ENCODE measurements around the gene STMP1.
"Not testable (repeated sequence)": the region's sequence is repeated elsewhere in the genome, so short reads cannot be mapped to it uniquely, and the experiment has no call there.

Gene STMP1

DNA sequence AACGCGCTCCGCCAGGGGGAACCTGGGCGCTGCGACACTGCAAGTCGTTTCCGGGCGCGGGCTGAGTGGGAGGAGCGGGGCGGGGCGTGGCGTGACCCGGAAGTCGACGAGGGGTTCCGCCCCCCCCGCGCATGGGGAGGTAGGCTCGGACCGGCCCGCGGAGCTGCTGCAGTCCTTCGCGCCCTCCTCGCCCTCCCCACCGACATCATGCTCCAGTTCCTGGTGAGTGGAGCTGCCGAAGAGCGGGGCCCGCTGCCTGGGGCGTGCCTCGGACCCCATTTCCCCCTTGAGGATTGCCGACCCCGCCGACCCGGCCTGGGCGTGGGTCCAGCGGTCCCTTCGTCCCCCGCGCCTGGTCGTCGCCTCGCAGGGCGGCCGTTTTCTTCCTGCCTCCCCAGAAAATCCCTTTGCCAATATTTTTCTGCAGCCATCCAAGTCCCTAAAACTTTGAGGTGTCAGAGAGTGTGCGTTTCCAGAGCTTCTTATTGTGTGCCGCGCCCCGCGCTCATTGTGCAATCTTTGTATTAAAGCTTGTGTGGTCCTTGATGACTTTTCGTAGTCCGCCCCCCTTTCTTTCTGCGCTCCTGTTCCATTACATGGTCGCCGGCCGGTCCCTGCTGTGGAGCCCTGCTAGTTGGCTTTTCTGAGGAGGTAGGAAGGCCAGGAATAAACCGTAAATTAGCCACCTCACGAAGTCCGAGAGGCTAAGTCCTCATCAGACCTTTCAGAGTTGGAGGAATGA is at the start of gene STMP1:
Gene STMP1, plus strand, starts transcription at position 142 of the 742 bp plus-strand sequence.
- FAIRE-seq: no peak

DNA sequence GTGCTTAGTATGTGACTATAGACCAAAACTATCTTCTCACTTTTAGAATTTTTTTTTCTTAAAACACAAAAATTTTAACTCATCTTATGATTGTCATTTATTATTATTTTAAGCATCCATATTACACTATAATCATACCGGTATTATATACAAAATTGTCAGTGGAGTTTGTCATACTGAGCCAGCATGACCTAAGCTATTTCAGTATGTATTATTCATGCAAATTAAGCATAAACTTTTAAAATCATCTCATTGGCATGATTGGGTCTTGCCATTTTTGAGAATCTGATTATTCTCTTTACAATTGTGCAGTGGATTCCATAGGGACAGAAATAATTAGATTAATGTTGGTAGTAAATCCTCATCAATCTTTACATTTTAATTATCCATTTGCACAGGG is 46.2 kb upstream of the STMP1 start:
- FAIRE-seq: no peak

DNA sequence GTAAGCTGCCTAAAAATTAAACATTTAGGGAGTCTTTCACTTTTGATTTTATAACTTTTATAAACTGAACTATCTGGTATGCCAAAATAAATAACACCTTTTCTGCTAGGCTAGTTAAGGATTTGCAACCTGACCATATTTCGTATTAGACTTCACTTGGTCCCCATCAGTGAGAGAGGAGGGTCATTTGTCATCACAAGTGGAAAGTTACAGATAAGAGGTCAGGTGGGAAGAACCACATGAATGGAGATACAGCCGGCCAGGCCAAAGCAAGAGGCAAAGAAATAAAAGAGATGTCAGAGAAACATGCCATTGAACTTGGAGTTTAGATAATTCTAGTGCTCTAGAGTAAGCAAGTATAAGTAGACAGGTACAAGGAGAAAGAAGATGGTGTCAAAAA is 44.5 kb upstream of the STMP1 start:
- no peak for FAIRE-seq

DNA sequence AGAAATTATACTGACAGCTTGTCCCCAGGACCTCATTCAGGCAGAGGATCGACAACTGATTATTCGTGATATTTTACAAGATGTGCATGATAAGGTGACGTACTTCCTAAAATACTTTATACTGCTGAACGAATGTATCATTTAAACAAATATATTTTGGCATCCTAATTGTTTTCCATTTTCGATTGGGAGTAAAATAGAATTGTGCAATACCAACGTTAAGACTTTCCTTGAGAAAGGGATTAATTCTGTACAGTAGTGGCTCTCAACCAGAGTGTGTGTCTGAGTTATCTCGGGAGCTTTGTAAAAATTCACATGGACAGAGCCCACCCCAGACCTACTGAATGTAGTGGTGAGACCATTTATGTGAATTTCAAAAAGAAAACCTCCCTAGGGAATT is 43.8 kb upstream of the STMP1 start:
- FAIRE-seq: no peak

DNA sequence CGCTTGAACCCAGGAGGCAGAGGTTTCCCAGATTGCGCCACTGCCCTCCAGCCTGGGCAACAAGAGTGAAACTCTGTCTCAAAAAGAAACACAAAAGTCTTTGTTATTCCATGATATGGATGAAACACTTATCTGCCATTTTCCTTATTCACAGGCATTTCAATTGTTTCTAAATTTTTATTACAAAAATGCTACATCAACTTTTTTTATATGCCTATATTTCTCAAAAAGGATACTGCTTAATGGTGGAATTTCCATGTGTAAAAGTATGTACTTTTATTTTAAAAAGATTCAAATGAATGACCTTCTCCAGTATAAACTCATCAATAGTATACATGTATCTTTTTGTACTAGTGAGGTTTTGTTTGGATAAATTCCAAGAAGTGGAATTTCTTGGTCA is 41.9 kb upstream of the STMP1 start:
- FAIRE-seq: no peak

DNA sequence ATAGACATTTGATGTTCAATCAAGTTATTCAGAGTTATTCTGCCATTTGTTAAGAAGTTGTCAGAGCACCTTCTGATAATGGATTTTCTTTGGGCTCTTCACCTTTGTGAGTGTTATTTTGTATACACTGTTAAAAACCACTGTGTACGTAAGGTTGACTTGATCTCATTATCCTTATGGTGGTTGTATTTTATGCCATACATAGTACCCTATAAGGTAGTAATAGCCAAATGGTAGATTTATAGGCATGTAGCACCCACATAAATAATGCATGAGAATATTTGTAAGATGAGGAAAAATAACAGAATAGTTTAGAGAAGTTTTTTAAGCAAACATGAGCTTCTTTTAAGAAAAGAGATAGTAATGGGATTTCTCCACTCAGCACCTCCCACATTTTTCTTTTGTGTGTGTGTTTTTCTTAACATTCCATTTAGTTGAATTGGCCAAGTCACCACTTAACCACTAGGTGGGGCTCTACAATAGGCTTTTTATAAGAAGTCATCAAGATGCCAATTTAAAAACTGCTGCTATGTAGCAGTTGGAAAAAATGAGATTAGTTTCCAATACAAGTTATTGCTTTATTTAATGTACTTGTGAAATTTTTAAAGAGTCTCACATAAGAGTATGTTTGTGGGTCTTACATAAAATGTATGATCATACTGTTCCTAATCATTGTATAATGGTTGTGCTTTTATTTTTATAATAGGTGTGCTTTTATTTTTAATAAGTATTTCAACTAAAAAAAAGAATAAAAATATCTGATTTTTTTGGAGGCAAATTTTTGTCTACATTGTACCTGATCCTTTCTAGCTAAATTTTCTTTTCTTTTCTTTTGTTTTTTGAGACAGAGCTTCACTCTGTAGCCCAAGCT is 41.1 kb upstream of the STMP1 start:
- FAIRE-seq: peak; percentile 62

DNA sequence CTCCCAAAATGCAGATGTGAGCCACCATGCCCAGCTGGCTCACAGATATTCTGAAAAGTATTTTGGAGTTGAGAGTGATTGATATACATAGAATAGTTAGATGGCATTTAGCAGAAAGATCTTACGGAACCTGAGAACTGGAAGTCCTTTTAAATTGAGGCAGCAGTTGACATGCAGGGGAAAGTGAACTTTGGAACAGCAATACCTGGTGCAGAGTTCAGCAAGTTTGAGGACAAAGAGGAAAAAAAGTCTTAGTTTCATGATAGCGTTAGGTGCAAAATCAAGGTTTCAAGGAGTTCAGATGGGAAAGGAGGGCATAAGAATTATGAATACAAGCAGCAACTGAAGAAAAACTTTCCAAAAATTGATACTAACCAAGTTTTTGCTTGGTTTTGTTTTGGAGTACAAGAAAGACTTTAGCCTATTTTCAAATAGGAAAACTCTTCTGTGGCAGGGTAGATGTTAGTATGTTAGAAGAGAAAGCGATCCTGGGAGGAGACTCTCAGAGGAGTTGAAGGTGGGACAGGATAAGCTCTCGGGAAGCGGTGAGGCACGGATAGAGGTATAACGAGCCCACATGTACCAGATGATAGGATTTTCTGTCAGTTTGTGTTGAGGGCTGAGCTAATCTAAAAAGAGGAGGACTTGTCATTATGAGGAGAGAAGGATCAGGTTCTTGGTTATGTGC is 28.0 kb upstream of the STMP1 start:
- no peak for FAIRE-seq

DNA sequence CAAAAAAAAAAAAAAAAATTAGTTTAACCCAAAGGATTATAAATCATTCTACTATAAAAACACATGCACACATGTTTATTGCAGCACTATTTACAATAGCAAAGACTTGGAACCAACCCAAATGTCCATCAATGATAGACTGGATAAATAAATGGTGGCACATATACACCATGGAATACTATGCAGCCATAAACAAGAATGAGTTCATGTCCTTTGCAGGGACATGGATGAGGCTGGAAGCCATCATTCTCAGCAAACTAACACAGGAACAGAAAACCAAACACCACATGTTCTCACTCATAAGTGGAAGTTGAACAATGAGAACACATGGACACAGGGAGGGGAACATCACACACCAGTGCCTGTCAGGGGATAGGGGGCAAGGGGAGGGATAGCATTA is 22.6 kb upstream of the STMP1 start:
- not testable (repeated sequence) for FAIRE-seq

DNA sequence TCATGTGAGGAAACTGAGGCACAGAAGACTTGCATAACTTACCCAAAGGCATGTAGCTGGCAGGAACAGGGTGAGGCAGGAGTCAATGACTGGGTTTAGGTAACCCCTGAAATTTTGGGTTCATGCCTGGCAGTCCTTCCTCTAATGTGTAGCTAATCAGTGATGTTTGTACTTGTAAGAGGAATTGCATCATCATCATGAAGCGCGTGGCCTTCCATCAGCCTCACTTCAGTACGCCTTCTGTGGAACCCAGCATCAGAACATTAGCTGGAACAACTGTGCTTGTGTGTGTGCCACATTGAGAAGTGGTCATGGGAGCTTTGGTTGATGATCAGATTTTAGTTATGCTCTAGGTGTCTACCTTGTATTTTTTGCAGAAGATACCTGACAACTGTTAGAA is 18.2 kb upstream of the STMP1 start:
- FAIRE-seq: no peak

DNA sequence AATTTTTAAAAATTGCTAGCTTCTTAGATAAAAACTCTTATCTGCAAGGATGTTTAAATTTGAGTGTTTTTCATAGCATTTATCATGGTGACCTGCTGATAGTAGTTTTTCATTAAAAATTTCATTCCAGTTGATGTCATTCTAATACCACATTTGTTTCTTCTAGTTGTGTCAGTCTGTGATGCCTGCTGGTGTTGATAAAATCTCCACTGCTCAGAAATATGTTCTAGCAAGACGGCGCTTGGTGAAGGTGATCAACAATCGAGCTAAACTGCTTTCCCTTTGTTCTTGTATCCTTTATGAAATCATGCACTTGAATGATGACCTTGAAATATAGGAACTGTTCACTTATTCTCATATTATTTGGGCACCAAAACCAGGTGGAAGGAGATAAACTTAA is 17.6 kb upstream of the STMP1 start:
- FAIRE-seq: no peak

DNA sequence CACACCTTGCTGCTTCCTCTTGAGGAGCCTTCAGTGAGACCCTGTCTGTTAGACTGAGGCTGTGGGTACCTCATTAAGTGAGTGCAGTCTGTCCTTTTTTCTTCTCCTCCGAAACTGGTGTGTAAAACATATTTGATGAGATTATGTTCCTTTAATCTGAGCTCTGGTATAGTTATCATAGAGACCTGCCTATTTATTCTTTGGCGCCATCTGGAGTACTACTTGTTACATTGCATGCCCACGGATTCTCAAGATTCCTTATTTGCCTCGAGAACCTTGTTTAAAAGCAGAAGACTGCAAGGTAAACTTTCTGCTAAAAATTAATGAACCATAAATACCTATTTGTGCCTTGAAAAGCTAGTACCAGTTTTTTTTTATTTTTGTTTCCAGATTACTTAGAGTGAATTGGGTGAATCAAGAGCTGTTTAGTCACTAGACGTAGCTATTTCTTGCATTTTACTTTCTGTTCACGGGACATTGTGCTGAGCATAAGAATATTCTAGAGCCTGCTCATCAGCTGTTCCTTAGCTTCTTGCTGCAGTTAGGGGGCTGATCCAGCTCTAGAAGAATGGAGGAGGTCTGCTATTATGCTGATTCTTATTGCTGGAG is 16.9 kb upstream of the STMP1 start:
- no peak for FAIRE-seq

DNA sequence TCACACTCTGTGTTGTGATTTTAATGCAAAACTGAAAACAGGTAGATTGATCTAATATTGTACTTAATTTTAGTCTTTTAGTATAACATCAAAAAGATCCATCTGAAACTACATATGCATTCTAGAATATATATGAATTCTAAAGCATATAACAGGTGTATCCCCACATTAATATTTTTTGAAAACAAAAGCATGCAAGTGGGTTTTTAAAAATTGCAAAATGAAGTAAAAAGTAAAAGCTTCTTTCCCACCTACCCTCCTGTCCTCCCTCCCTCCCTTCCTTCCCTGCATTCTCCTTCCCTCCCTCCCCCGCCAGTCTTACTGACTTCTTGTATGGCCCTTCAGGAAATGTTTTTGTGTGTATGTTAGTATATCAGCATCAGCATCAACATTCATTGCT is 14.6 kb upstream of the STMP1 start:
- FAIRE-seq: no peak

DNA sequence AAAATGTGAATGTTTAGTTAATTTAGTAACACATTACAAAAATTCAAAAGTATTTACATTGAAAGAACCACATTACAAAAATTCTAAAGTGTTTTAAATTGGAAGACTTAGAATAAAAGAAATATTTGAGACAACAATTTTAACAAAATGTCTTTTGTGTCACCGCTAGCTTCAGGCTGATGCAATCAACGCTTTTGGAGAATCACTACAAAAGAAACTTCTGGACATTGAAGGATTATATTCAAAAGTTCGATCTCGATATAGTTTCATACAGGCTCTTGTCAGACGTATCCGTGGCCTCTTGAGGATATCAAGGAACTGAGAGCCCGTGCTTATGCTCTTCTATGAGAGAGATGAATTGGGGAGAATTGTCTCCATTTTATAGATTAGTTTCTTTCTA is 14.1 kb upstream of the STMP1 start:
- no peak for FAIRE-seq

DNA sequence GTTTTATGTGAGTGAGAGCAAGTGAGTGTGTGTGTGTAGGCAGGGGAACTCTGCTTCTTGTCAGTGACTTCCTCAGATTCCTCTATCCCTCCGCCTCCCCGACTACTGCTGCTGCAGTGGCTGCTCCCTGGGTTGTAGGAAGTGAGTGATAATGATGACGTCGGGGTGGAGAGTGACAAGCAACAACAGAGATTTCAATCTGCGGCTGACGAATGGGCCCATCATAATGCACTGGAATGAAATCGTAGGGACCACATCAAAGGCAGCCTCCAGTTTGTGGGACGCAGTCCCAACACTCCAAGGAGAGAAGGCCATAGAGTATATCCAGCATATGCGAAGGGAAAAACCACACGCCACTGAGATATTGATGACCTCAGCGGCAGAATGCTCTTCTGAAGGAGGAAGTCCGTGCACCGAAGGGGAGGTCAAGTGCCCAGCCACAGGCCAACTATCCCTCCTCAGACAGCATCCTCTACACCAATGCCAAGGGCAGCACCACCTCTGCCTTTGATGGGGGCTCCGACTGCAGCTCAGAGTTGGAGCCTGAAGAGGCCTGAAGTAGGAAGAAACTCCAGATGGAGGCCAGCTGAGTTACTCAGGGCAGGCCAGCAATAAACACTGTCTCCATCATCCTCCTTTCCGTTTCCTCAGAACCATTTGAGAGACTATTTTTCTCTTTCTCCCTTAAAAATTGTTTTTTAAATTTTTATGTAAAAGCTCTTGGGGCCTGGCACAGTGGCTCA is 11.3 kb upstream of the STMP1 start:
- no peak for FAIRE-seq

DNA sequence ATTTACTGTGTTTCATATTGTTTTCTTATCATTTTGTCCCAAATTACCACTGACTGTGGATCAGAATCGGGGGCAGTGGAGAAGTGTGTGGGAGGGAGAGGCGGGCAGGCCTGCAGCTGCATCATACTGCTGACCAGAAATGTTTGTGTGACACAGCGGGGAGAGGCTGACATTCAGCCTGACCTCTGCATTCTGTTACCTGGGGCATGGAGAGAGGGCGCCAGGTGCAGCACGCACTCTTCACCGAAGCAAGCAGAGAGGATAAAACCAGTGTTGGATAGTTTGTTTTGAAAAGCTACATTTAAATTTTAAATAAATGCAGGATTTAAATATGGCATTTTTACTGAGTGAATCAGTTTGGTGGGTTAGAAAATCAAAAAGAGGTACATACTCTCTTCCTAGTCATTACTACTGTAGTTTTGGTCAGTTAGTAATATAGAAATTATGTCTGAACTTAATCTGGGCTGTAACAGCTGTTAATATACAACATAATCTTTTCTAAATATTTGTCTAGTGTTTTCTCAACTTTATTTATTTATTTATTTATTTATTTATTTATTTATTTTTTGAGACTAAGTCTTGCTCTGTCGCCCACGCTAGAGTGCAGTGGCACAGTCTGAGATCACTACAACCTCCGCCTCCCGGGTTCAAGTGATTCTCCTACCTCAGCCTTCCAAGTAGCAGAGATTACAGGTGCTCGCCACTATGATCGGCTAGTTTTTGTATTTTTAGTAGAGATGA is 8.8 kb upstream of the STMP1 start:
- FAIRE-seq: no peak

DNA sequence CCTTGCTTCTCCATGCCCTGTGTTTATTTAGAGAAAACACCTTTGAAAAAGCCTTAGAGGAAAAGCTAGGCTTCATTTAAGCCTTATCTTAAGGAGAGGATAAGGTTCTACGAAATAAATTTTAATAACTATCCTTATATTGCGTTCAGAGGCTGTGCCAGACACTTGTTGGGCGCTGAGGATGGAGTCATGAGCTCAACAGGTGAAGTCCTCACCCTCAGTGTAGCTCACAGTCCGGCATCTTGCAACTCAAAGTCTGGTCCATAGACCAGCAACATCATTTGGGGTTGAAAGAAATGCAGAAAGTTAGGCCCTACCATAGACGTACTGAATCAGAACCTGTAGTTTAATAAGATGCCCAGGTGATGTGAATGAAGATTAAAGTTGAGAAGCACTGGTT is 3.8 kb upstream of the STMP1 start:
- FAIRE-seq: no peak

DNA sequence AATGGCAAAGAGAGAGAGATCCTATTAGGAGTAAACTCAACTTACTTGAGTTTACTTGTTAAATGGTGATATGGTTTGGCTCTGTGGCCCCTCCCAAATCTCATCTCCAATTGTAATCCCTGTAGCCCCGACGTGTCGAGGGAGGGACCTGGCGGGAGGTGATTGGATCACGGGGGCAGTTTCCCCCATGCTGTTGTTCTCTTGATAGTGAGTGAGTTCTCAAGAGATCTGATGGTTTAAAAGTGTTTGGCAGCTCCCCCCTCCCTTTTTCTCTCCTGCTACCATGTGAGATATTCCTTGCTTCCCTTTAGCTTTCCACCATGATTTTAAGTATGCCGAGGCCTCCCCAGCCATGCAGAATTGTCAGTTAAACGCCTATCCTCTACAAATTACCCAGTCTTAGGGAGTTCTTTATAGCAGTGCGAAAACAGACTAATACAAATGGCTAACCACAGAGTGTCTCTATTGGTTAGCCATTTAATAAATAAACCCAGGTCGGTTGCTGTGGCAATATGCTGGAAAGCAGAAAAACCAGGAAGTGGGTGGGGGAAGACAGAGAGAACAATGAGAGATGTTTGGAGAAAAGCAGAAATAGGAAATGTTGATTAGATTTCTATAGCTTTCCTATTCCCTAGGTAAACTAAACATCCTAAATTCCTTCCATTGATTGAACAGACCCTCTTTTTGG is 3.0 kb upstream of the STMP1 start:
- FAIRE-seq: no peak

DNA sequence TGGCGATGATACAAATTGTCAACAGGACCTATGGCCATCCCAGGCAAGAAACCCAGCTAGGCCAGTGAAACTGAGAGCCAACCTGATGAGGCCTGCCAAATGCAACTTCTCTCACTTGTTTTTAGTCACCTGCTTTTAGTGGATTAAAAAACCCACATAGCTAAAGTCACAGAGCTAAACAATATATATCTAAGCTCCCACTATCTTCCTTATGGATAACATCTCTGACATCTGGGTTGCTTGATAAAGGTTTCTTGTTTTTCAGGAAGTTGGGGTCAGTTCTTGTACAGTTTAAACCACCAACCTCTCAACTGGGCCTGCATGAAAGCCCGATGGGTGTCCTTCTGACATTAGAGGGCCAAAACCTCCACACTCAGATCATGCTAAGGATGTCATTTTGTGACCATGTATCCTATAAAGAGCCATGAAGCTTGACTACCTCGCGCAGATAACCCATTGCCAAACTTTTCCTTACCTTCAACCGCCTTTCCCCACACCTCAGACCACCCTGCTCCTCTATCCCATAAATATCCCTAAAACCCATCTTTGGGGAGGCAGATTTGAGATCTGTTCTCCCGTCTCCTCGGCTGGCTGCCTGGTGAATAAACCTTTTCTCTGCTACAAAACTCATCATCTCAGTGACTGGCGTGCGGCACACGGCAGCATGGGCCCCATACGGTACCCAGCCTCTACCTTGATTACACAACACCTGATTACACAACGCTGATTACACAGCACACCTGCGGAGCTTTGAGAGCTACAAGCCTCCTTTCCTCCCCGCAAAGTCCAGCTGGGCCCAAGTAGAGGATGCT is 797 bp upstream of the STMP1 start:
- no peak for FAIRE-seq

DNA sequence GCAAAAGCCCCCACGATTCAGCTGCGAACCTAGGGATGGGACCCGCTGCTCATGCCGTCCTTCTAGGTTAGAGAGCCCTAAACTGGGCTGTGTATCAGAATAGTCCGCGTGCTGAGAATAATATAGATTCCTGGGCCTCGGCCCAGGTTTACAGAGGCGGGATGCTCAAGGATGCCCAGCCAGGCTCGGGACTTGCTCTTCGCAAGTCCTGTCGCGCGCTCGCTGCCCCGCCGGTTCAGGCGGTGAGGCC is 266 bp upstream of the STMP1 start:
- FAIRE-seq: no peak

DNA sequence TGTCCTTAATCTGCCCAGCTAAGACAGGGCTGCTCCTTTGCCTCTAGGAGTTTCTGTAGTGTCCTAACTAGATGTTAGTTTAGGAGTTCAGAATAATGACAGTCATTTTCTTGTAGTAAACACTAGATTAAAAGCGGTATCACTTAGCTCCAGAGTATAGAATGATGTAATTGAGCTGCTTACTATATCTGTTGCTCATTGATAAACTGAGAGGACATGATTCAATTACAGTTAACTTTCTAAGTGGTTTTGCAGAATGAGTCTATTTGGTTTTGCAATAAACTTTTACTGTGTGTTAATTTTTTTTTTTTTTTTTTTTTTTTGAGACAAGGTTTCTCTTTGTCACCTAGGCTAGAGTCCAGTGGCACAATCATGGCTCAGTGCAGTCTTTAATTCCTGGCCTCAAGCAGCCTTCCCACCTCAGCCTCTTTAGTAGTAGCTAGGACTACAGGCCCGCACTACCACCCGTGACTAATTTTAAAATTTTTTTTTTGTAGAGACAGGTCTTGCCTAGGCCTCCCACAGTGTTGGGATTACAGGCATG is 1.8 kb downstream of the STMP1 start:
- no peak for FAIRE-seq

Measured in colon (tissue), 2 donors.